ENCODE measurements around the gene SIRT4.
"Not testable (repeated sequence)": the region's sequence is repeated elsewhere in the genome, so short reads cannot be mapped to it uniquely, and the experiment has no call there.

Gene SIRT4, protein sequence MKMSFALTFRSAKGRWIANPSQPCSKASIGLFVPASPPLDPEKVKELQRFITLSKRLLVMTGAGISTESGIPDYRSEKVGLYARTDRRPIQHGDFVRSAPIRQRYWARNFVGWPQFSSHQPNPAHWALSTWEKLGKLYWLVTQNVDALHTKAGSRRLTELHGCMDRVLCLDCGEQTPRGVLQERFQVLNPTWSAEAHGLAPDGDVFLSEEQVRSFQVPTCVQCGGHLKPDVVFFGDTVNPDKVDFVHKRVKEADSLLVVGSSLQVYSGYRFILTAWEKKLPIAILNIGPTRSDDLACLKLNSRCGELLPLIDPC

DNA sequence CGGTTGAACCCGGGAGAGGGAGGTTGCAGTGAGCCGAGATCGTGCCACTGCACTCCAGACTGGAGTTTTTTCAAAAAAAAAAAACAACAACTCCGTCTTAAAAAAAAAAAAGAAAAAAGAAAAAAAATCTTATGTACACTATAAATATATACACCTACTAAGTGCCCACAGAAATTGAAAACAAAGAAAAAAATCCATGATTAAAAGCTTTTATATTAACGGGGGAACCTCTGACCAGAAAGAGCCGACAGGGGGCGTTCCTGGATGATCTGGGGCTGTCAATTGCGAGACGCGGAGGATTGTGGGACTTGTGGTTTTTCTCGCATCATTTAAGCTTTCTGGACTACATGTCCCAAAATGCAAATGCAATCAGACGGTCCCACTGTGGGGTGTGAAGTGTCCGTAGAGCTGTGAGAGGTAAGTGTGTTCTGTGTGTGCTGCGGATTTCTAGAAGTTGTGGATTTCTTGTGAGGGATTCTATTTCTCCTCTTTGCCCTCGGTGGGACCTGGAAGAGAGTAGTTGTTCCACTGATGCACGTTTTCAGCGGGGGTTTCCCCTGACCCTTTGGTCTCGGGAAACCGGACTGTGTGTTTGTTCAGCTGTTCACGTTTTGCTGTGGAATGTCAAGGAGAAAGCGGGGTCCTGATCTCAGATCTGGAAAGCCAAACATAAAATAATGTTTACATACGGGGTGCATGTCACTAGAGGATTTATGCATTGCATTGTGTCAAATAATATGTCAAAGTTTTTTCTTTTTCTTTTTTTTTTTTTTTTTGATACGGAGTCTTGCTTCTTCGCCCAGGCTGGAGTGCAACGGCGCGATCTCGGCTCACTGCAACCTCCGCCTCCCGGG is at the start of gene SIRT4:
SIRT4 (plus strand) TSS at position 360 of the 854 bp plus-strand sequence. CDS start 1,241 bp downstream, outside the sequence.
- DNase-seq = peak; percentile 83

DNA sequence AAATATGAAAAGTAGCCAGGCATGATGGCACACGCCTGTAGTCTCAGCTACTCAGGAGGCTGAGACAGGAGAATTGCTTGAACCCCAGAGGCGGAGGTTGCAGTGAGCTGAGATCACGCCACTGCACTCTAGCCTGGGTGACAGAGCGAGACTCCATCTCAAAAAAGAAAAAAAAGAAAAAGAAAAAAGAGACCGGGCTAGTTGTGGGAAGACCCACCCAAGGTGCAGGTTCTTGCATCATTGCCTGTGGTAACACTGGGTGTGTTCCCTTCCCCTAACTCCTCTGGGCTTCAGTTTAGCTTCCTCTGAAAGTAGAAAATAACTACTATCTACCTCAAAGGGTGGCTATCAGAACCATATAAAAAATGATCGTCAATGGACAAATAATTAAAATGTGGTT is 48.8 kb upstream of the SIRT4 start:
- DNase-seq = not testable (repeated sequence)

DNA sequence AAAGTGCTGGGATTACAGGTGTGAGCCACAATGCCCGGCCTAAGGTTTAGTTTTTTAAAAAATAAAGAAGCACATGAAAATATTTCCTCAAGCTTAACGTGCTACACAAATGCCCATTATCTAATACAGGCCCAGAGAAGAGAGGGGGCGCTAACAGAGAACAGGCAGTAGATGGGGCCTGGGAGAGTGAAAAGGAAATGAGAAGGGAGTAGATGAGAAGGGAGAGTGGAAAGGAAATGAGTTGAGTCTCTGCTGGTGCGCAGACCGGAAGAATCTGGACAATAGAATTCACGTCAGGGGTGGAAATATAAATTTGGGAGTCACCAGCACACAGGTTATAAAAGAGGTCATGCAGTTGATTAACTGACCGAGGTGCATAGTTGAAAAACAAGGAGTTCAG is 47.3 kb upstream of the SIRT4 start:
- no peak for DNase-seq

DNA sequence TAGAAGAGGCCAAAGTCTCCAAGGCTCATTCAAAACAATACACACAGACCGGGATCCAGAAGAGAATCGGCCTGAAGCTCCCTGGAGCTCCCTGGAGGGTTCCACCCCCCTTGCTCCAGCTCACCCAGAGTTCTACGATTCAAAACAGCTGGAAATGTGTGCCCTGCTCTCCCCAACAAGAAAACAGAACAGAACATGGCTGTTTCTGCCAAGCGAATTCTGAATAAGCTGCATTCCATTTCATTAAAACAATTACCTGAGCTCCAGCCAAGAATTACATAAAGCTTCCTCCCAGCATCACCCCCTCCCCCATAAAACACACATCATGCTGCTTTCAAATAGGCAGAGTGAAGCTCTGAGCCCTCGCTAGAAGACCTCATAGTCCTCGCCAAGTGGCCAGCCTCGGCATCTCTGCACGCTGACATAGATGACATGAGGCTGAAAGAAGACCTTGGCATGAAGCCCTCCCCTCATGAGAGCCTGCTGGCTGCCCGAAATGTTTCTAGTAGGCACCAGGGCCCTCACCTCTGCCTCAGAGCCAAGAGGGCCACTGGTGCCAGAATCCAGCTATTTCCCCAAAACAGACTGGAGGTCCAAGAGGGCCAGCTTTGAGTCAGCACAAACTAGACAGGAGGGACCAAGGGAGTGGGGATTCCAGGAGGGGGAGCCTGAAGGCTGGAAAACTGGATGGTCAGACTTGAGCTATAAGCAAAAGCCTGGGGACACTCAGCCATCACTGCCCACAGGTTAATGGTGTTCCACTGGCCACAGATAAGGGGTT is 44.9 kb upstream of the SIRT4 start:
- DNase-seq = no peak

DNA sequence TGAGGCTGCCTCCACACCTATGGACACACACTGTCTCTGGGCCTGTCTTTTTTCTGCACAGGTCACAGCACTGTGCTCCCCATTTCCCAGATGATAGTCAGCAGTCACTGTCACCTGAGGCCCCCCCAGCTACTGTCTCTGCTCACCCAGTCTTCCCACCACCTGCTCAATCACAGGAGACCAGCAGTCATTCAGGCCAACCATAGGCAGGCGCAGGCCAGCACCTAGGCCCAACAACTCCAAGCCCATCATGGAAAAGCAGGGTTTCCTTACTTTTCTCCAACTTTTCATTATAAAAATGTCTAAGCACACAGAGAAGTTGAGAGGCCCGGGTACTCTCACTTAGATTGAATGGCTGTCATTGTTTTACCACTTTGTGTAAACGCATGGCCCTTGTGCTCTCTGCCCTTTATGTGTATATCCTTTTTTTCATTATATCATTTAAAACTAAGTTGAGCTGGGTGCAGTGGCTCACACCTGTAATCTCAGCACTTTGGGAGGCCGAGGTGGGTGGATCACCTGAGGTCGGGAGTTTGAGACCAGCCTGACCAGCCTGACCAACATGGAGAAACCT is 43.7 kb upstream of the SIRT4 start:
- no peak for DNase-seq

DNA sequence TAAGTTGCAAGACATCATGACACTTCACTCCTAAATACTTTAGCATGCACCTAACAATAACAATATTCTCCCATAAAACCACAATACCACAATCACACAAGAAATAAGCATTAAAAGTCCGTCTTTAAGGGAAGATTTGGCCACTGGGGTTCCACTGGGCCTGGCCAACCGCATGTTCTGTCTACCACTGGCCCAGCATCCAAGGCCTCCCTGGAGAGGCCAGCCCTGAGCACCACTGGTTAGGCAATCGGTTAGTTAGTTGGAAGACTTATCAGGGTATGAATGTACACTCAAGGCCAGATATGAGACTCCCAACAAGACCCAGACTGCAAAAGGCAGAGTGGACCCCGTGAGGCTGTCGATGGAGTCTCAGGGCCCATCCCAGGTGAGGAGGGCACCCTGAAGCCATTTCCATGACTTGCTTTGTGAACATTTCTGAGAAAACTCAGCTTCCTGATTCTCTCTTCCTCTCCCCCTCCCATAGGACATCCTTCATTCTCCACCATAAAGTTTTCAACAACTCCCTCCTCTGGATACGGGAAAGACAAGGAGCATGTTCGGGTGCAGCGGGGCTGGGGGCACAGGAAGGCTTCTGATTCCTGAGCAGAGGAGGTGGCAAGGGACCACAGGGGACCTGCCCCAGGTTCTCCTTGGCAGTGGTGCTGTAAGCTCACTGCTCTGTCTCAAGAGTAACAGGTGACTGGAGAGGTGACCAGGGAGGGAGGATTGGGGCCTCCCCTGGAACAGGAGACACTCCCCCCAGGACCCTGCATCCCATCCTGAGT is 42.5 kb upstream of the SIRT4 start:
- DNase-seq = no peak

DNA sequence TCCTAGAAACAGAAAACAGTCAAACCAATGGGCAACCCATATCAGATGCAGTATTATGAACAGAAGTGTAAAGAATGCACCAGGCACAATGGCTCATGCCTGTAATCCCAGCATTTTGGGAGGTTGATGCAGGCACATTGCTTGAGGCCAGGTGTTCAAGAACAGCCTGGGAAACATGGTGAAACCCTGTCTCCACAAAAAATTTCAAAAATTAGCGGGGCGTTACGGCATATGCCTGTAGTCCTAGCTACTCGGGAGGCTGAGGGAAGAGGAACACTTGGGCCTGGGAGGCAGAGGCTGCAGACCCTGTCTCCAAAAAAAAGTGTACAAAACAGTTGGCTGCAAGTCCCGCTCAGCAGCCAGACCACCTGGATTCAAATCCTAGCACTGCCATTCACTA is 41.5 kb upstream of the SIRT4 start:
- no peak for DNase-seq

DNA sequence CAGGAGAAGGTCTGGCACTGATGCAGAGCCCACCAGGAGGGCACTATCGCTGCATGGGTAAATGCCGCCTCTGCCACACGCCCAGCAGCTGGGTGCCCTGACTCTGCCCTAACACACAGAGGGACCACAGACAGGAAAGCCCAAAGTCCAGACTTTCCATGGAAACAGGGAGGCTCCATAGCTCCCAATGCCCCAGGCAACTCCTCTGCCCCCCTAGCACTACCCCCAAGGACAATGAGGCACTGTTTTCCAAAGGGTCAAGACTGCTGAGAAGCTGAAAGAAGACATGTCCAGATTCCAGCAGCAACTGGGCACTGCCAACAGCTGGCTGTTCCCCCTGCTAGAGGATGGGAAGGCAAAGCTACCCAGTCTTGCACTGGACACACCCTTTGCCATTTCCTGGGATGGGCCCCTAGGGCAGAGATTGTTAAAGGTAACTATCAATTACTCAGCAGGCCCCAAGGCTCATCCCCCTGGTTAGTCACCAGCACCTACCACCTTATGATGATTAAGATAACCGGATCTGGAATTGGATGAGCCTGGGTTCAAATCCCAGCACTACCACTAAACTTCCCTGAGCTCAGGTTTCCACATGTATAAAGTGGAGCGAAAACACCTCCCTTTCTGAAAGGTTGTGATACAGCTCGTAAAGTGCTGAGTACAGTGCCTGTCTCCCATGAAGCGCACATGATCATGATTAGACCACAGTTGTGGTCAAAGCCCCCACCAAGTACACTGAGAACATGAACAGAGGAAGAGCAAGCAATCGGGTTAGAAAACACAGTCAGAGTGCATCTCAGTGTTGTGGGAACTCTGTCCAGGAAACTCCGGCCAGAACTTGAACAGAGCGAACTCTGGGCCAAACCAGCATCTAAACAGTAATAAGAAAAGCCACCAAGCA is 39.9 kb upstream of the SIRT4 start:
- no peak for DNase-seq

DNA sequence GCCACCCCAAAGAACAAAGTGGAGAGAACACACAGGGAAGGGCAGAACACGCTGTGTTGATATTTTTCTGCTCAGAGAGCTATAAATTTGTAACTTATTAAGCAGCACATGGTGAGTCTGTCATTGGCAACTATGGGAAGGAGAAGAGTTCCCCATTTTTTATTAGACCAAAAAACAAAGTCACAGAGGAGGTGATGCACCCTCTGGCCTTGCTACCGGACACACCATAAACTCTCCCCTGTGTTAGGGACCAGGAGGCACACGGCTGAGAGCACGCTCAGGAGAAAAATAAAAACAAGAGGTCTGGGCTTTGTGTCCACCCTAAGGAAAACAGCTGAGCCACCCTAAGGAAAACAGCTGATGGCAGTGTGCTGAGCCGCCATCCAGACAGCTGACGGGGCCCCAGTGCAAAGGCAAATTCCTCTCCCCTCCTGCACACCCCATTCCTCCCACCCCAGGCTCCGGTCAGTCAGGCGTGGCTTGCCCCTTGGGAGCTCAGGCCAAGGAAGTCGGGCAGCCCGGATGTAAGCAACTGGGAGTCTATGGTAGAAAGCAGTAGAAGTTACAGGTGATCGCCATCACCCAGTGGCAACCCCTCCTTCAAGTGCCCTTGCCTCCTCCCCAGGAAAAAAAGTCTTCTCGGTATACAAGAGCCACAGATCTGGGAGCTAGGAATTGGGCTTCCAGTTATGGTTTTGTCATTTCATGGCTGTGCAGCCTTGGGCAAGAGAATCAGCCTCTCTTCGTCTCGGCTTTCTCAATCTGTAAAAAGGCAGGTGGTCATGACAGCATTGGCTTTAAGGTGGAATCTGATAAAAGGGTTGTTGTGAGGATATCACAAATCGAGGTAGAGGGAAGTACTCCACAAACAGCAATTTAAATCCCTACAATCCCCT is 39.0 kb upstream of the SIRT4 start:
- DNase-seq = no peak

DNA sequence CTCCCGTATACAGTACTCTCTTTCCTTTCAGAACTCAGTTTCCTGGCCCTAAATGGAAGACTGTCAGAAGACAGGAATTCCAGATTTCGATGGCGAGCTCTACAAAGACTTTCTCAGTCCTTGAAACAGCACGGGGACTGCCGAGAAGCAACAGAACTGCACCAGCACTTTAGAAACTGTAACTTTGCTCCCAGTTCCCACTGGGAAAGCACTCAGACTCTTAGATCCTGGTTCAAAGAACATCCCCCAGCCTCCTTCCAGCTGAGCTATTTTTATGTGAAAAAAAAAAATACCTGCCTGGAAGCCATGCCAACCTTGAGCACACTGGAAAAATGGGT is 38.4 kb upstream of the SIRT4 start:
- DNase-seq = no peak

DNA sequence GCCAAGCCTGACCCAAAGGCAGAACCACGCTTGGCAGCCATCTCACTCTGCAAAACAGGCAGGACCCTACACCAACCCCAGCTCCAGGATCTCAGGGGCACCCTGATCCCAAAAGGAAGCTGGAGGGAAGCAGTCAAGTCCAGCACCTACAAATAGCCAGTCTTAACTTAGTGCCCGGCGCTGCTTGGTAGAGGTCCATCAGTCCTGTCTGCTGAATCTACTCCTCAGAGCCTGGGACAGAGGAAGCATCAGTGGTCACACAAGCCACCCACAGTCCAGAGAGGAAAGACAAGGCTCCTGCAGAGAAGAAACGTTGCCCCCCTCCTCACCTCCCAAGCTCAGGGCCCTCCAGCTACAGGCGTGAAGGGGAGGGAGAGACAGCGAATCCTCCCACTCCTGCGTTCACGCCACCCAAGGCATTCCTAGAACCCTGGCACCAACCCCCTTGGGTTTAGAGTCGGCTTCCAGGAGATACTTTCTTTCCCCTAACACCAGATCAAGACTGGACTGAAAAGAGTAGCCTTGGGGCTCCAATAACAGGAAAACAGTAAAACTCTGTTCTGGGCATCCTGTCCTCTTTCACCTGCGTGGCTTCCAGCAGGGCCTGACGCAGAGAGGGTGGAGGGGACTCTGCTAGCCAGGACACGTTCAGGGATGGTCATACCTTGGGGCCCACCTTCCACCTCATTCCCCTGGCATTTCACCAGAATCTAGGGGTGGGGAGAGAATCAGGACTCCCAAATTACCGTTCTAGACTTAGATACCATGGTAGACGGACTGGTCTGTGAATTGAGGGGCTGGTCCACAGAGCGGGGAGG is 37.8 kb upstream of the SIRT4 start:
- no peak for DNase-seq

DNA sequence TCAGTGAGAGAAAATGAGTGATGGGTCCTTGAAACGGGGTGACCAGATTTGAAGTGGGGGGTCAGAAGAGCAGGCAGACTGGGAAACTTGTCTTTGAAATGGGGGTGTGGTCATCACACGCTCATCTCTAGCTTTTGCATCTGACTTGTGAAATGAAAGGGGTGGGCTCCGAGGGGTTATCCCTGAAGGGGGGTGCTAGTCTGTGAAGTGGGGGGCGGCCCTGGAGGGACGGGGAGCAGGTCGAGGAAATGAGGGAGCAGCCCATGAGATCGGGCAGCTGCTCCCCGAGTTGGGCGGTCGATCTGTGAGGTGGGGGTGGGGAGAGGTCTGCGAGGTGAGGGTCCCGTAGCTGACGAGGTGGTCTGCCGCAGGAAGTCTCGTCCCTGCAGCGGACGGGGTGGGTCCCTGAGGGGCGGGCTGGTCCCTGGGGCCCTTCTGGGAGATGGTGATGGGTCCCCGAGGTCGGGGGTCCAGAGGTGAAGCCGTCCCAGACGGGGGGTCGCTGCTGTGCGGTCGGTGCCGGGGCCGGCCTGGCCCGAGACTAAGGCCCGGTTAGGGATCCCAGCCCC is 37.1 kb upstream of the SIRT4 start:
- no peak for DNase-seq

DNA sequence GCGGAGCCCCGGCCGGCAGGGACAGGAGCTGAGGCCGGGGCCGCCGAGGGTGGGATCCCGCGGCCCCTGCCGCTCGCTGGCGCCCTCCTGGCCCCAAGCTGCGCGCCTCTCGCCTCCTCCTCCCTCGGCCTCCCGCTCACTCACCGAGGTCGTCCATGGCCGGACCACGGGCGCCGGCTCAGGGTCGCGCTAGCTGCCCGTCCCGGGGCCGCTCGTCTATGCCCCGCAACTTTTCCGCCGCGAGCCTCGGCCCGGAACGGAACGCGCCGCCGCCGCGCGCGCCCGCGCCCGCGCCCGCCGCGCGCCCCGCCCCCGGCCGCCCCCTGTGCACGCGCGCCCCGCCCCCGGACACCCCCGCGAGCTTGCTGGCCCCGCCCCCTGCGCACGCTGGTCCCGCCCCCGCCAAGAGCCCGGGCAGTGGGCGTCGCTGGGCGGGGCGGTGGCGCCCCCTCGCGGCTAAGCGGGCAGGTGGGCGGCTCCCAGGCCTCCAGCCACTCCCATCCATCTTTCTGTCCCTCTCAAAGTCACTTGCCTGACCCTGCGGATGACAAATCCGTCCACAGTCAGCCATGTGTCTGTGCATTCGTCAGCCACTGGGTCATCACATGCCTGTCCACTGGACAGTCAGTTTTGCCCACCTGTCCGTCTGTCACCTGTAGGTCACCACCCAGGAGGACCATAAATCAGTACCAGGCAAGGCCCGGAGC is 36.5 kb upstream of the SIRT4 start, which contains the start of gene PXN:
PXN (minus strand) TSS at position 258 of the 707 bp plus-strand sequence; CDS start at position 157, 101 bp downstream.
- no peak for DNase-seq

DNA sequence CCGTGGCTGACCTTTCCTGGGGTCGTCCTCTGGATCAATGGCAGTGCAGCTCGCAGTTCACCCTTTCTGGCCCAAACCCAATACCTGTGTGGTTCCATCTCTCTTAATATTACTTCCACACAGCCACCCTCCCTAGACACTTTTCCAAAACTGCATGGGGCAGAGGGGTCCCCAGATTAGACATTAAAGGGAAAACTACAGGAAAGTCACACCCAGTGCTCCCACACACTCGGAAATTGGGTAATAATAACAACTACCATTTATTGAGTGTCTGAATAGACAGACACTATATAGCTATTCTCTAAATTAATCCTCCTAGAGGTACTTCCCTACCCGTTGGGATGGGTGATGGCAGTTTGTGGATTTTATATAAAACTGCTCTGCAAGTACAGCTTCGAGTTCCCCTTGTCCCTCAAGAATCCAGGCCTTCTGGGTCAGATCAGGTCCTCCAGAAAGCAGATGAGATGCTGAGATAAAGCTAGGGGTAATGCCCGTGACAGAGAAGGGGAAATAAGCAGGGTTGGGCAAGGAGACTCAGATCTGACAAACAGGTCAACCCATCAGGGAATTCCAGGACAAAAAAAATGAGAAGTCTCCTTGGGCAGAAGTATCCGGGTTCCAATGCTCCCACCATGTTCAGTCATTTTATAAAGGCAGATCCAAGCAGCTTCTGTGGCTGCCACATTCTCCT is 35.8 kb upstream of the SIRT4 start:
- DNase-seq = no peak

DNA sequence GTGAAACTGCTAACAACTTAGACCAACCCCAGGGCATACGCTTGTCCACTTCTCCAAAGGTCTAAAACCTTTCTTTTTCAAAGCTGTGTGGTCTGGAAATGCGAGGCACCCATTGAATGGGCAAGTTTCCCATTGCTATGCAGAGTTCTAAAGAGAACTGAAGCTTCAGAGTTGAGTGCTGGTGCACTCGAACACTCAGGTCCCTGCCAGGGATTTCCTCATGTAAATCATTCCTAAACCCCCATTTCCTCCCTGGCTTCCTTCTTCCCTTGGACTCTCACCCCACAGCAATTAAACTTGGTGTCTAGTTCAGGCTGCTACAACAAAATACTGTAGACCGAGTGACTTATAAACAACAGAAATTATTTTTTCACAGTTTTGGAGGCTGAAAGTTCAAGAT is 34.4 kb upstream of the SIRT4 start:
- DNase-seq = no peak

DNA sequence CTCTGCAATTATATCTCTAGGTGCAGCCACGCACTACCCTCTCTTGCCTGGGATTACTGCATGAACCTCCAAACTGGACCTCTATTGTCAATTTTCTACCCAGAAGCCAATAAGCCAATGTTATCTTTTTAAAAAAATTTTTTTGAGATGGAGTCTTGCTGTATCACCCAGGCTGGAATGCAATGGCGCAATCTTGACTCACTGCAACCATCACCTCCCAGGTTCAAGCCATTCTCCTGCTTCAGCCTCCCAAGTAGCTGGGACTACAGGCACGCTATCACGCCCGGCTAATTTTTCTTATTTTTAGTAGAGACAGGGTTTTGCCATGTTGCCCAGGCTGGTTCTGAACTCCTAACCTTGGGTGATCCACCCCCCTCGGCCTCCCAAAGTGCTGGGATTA is 25.4 kb upstream of the SIRT4 start:
- DNase-seq = no peak
